ENCODE measurements around the gene C1orf94.
"Not testable (repeated sequence)": the region's sequence is repeated elsewhere in the genome, so short reads cannot be mapped to it uniquely, and the experiment has no call there.

The C1orf94 gene

GRCh38 chr1:34165422-34165921 lies 11.2 kb upstream of the C1orf94 start:
- no peak for DNase-seq

- no peak for DNase-seq
Observed at GRCh38 chr1:34166191-34166624, 10.5 kb upstream of the C1orf94 start.

DNA sequence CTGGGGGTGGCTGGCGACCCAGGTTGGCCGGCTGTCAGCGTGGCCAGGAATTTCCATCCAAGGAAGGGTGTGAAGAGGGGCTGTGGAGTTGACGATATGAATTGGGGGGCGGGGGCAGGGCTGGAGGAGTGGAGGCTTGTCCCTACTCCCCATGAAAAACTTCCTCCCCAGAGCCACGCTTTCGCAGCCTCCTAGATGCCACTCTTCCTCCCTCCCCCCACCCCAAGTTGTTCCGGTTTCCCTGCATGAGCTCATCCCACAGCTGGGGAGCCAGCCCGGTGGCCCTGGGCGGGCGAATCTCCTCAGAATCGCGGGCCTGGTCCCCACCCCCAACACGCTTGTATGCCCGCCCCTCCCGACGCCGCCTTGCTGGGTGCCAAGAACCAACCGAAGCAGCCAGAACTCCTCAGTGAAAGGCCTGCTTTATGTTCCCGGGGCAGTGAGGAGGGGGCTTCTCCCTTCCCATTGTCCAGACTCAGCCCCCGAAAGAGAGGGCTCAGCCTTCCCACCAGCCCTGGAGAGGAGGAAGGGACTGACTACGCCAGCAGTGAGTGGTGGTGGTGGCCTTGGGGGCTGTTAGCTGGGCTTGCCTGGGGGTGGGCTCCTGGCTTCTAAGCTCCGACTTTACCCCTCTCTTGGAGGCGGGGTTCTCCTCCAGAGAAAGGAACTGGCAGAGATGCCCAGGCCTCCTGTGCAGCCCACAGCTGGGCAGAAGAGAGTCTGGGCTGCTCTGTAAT lies 9.9 kb upstream of the C1orf94 start:
- DNase-seq: no peak

GRCh38 chr1:34167389-34167788 lies 9.3 kb upstream of the C1orf94 start:
- no peak for DNase-seq

- DNase-seq: no peak
Observed at GRCh38 chr1:34175744-34176143, 963 bp upstream of the C1orf94 start.

GRCh38 chr1:34178072-34178471 lies 1.4 kb downstream of the C1orf94 start:
- DNase-seq: no peak

- DNase-seq: not testable (repeated sequence)
Observed at GRCh38 chr1:34183381-34183780, 6.7 kb downstream of the C1orf94 start.

GRCh38 chr1:34186741-34187494 lies 10.2 kb downstream of the C1orf94 start:
- no peak for DNase-seq

DNA sequence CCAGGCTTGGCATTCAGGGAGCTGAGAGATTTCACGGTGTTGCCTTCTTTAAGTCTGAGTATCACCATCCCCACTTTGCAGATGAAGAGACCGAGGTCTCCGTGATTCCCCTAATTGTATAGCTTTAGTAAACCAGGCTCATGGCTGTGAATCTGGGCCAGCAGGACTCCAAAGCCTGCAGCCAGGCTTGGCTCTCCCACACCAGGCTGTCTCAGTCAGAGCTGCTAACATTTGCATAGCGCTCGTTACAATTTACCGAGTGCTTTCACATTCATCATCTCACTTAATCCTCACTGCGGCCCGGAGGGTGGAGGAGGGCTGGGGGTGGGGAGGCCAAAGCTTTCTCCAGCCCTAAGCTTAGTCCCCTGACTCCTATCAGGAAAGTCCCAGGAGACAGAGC lies 11.7 kb downstream of the C1orf94 start:
- DNase-seq: no peak

DNA sequence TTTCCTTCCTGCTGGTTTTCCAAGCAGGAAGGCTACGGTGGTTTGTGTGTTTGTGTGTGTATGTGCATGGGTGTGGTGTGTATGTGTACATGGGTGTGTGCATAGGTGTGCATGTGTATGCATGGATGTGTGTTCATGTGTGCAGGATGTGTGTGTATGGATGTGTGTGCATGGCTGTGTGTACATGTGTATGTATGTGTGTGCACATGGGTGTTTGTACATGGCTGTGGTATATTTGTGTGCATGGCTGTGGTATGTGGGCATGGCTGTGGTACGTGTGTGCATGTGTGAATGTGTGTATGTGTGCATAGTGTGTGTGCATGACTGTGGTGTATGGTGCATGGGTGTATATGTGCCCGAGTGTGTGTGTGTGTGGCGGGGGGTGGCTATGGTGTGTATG lies 12.3 kb downstream of the C1orf94 start:
- DNase-seq: no peak

- no peak for DNase-seq
Observed at GRCh38 chr1:34190692-34191091, 14.0 kb downstream of the C1orf94 start.

GRCh38 chr1:34192621-34193020 lies 15.9 kb downstream of the C1orf94 start:
- DNase-seq: no peak

GRCh38 chr1:34199927-34200326 lies 23.2 kb downstream of the C1orf94 start:
- DNase-seq: no peak

DNA sequence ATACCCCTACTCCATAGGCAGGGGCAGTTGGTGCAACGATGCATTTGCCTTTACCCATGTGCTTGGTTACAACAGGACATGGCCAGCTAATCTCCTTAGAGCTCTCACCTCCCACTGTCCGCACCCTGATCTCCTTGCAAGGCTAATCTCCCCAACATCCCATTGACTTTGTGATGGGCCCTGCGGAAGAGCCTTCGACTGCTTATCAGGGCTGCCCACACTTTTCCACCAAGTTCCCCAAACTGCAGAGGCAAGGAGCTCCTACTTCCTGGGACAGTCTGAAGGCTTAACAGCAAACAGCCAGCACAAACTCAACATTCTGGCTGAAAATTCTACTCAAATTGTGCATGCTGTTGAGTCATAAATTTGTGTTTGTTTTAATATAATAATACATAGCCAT lies 36.0 kb downstream of the C1orf94 start:
- DNase-seq: no peak

- no peak for DNase-seq
Observed at GRCh38 chr1:34213956-34214355, 37.2 kb downstream of the C1orf94 start.

DNA sequence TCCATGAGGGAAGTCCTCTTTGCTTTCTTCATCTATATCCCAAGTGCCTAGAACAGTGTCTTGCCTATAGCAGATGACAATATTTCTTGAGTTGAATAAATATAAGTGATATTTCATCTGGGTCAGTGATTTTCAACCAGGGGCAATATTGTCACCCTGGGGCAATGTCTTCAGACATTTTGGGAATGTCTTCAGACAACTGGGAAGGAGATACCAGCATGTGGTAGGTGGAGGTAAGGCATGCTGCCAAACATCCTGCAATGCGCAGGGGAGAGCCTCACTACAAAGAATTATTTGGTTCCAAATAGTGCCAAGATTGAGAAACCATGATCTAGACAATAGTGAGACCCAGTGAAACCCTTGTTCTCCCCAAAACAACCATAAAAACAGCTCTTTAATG lies 54.7 kb downstream of the C1orf94 start:
- DNase-seq: no peak

- no peak for DNase-seq
Observed at GRCh38 chr1:34235594-34235993, 58.9 kb downstream of the C1orf94 start.

DNA sequence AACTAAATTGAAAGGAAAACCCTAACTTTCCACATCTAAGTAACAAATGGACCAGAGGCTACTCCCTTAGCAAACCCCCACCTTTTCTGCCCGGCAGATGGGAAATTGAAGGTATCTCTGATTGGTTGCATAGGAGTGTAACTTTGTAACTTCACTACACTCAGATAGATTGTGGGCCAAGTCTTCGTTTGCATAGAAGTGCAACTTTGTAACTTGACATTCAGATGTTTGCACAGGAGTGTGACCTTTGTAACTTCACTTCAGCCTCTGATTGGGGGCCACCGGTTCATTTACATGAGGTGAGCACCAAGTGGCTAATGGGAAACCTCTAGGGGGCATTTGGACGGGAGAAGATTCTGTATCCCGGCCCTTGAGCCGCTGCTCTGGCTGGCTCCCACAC lies 59.4 kb downstream of the C1orf94 start:
- DNase-seq: no peak

GRCh38 chr1:34237151-34237815 lies 60.6 kb downstream of the C1orf94 start:
- DNase-seq: no peak

DNA sequence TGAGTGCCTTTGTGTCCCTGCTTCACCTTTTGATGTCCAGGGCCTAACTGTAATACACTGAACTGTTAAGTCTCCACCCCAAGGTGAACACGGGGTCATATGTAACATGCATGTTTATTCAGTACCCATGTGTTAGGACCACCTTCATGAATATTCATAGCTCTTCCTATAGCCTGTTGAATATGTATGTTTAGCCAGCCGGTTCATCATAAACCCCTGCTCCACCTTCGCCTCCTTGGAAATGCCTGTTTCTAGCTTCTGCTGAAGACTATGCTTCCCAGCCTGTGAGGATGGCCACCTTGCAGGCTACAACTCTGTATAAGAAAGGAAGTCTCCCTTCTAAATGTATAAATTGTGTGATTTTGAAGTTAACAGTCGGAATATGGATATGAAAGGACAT lies 69.3 kb downstream of the C1orf94 start:
- DNase-seq: no peak

GRCh38 chr1:34250342-34250741 lies 73.6 kb downstream of the C1orf94 start:
- no peak for DNase-seq

DNA sequence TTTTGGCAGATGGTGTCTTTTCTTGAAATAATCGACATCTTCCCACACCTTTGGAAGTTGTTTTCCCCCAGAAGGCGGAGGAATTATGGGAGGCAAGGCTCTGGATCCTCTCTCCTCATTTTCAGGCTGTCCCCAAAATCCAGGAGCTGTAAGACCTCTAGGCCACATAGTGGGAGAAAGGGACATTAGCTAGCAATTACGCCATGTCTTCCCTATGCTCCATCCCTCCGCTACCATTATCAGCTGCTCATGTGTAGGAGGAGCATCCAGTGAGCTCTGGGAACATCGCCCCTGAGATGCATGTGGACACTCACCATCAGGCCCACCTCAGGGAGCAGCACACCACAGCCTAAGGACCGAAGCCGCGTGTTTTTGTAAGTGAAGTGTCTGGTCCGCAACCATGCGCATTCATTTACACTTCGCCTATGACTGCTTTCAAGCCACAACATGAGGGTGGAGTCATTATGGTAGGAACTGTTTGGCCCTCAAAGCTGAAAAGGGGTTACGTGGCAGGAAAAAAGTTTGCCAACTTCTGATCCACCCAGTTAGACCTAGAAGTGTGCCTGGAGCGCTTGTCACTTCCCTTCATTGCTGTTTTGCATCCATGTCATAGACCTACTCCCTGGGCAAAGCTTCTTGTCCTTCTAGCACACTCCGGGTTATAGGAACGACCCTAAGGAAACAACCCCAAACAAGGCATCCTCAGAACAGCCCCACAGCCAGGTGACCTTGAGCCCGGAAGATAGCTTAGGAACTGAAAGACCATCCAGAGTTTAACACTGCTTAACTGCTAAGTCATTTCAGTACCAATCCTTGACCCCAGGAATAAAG lies 85.5 kb downstream of the C1orf94 start:
- DNase-seq: no peak

DNA sequence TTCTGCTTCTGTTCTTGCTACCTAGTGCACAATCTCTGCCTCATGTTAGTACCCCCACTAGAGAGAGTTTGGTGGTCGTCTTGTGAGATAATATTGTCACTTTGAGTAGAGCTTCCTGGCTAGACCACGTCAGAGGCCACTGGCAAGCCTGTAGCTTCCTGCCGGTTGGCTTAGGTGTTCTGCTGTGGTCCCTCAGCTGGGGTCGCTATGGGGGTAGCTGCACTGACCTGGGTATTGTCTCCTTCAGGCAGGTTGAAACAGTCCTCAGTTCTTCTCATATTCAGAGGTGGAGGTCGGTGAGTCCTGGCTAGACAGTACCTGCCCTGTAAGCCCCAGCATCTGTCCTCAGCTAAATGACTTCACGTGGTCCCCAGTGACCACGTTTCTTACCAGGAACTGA lies 86.2 kb downstream of the C1orf94 start:
- no peak for DNase-seq
